GM21367 (cell line): ENCODE data around the gene CDH23.

Experiments
- ATAC-seq: cut with Tn5 transposase; IDR thresholded peaks from one replicate; pipeline ENCODE4 v1.9.1; 2021; ENCODE audit not compliant: unreplicated experiment

The CDH23 gene

GRCh38 chr10:71727738-71728737 lies 331.3 kb downstream of the CDH23 start:
- peak; percentile 51 for ATAC-seq

GRCh38 chr10:71729161-71729636 lies 332.5 kb downstream of the CDH23 start:
- no peak for ATAC-seq

GRCh38 chr10:71731791-71732190 lies 335.1 kb downstream of the CDH23 start:
- ATAC-seq, result no peak

- no peak for ATAC-seq
These were observed 338.1 kb downstream of the CDH23 start for GRCh38 chr10:71734797-71735196.

GRCh38 chr10:71735709-71736569 lies 339.2 kb downstream of the CDH23 start:
- ATAC-seq, result no peak

DNA sequence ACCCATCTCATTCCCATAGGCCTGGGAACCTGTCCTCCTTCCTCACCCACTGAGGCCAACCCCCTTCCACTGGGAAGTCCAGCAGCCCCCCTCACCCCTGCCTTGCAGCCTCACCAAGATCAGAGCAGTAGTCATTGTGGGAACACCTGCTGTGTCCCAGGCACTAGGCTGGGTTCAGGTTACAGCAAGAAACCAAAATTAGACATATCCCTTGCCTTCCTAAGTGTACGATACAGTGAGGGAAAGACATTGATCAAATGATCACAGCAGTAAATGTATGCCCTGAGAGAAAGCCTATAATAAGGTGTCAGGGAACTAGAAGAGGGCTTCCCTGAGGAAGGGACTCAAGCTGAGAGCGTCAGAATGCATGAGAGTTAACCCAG lies 339.8 kb downstream of the CDH23 start:
- no peak for ATAC-seq

DNA sequence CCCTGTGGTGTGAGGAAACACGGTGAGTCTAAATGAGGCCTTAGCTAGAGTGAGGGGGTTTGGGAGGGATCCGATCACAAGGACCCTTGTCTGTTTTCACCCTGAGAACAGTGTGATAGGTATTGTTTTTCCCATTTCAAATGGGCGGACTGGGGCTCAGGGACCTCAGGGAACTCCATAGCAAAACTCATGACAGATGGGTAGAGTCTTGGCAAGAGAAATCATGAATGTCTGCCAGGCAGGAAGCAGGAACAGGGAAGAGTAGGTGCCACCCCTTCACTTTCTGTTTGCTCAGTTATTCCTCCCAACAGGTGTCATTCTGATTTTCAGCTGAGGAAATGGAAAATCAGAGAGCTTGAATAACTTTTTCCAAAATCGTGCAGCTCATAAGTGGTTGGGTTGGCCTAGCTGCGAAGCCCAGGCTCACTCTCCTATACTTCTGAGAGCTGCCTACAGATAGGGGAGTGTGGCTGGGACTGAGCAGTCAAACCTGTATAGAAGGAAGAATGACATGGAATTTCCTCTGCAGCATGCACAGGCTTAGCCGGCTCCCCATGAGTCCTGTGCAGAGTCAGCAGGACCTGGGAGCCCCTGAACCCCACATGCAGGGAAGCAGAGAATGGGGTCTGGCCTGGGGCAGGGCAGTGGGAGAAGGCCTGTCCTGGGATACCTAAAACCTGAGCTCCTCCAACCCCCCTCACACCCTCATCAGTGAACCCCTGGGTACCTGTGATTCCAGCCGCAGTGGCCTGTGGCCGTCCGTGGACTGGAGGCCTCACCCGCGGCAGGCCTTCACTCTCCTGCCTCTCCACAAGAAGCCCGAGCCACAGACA lies 340.5 kb downstream of the CDH23 start:
- no peak for ATAC-seq

- no peak for ATAC-seq
These were observed 341.1 kb downstream of the CDH23 start for GRCh38 chr10:71737834-71738197.

DNA sequence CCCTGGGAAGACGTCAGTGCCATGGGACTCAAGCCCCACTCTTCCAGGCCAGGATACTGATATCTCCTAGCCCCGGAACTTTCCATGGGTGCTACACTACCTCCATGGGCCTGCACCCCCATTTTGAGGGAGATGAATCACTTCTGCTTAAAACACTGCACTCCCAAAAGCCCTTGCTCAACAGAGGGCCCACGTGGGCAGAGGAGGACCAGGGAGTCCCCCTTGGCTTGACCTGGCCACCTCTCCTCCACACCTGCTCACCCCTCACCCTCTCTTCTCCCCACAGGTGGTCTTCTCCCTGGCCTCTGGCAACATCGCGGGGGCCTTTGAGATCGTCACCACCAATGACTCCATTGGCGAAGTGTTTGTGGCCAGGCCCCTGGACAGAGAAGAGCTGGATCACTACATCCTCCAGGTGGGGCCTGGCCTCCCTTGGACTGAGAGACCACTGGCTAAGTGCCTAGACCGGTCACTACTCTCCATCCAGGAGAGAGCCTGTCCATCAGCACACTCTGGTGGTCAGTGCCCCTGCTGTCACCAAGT lies 342.7 kb downstream of the CDH23 start:
- ATAC-seq, result no peak

DNA sequence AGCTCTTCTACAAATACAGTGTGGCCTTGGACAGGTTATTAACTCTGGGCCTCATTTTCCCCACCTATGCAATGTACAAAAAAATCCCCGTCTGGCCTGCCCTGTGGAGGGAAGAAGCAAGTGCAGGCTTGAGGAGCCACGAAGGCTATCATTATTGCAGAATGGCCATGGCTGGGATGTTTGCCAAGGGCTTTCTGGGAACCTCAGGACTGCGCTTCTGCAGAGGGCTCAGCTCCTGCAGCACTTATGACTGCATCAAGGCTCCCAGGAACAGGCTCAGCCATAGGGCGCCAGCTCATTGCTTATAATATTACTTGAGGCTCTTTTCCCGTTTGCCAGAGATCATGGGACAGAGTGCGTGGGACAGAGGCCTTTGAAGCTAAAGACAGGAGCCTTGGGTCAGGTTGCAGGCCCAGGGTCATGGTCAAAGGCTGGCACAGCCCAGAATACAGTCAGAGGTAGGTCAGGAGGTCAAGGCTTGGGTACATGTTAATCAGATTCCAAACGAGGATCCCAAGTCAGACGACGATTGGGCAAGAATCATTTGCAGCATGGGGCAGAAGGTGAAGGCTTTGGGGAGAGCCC lies 343.4 kb downstream of the CDH23 start:
- ATAC-seq, result no peak

DNA sequence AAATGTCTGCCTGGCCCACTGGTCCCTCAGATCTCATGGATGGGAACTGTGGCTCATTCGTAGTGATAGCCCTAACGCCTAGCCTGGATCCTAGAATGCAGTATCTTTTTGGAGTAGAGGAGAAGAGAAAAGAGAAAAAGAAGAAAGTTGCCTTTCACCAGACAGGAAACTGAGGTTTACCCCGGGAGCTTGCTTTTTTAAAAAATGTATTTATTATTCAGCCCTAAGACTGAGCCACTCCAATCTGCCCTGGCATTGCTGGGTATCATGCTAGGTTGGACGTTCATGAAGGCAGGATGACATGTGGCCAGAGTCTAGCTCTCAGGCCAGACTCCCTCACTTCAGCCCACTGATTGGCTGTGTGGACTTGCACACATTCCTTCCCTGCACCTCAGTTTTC lies 344.3 kb downstream of the CDH23 start:
- ATAC-seq, result no peak

DNA sequence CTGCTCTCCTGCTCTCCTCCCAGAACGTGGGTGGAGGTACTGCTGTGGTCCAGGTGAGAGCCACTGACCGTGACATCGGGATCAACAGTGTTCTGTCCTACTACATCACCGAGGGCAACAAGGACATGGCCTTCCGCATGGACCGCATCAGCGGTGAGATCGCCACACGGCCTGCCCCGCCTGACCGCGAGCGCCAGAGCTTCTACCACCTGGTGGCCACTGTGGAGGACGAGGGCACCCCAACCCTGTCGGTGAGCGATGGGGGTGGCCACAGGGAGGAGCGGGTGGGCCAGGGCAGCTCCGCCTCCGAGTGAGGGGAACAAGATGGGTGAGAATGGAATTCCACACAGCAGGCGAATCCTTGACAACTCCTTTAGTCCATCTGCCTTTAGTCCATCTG lies 345.0 kb downstream of the CDH23 start:
- ATAC-seq, result no peak

- no peak for ATAC-seq
These were observed 345.8 kb downstream of the CDH23 start for GRCh38 chr10:71742301-71743088.

- ATAC-seq, result no peak
These were observed 346.5 kb downstream of the CDH23 start for GRCh38 chr10:71743089-71743838.

GRCh38 chr10:71743866-71744265 lies 347.1 kb downstream of the CDH23 start:
- ATAC-seq, result no peak

DNA sequence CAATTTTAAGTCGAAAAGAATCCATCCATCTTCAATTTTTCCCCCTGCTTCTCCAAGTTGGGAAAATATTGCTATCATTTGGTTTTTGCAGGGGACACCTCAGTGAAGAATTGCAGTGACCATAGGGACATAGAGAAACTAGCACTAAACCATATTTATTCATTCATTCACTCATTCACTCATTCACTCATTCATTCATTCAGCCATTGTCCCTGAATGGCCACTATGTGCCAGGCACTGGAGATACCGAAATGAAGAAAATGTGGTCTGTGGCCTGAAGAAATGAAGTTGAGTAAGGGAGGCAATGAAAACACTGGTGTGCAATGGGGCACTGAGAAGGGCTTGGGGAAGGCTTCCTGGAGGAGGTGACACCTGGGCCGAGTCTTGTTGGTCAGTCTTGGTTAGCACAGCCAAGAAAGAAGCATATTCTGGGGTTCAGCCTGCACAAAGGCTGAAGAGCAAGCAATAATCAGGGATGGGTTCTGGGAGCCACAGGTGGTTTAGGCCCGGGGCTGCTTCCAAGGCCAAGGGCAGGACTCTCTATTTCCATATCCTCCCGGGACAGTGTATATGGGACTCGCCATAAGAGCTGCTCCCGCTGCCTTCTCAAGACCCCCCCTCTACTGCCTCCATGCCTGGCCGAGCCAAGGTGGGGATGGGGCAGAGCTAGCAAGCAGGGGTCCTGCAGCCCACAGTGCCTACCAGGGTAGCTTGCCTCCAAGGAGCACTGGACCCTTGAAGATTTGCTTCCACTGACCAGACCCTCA lies 348.4 kb downstream of the CDH23 start:
- no peak for ATAC-seq

DNA sequence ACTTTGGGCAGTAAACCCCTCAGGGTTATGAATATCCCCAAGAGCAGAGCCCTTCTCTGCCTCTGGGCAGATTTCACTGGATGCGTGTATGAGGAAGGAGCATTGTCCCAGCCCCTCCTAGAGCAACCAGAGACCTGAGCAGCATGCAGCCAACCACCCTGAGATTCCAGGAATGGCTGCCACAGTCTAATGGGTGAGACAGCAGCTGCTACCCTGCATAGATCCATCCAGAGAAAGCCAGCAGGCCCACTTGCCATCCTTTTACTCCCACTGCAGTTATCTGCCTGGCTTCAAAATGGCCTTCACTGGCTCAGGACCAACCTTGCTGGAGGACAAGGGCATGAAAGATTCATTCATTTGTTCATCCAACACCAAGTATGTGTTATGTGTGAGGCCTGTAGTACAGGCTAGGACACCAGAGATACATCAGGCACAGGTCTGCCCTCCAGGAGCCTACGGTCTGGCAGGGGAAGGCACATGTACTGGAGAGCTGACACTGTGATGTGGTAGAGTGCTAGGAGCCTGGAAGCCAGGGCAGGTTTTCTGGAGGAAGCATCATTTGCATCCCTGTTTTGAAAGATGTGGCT lies 349.0 kb downstream of the CDH23 start:
- no peak for ATAC-seq
